Stimulated activated CD8-positive, alpha-beta memory T cell treated with anti-CD3 and anti-CD28 coated beads, Interleukin-15, amount 100 ng/mL, for 1 hour (primary cell): ENCODE measurements around the gene MAN1C1.

Source experiments
- DNase-seq: peaks from one replicate; pipeline ENCODE4 v3.0.0-alpha.2; 2020; ENCODE audit warnings: low read depth

Gene MAN1C1

GRCh38 chr1:25616095-25616986 lies at the start of gene MAN1C1:
Gene MAN1C1, plus strand, starts transcription at chr1:25616791. Its CDS starts 1,007 bp downstream, at chr1:25617798.
- peak; percentile 53 for DNase-seq

GRCh38 chr1:25567710-25568089 lies 48.9 kb upstream of the MAN1C1 start:
- no peak for DNase-seq

GRCh38 chr1:25568090-25568833 lies 48.3 kb upstream of the MAN1C1 start:
- no peak for DNase-seq

- no peak for DNase-seq
These were observed 47.6 kb upstream of the MAN1C1 start for GRCh38 chr1:25568834-25569596.

GRCh38 chr1:25569597-25570396 lies 46.8 kb upstream of the MAN1C1 start:
- DNase-seq, result no peak

GRCh38 chr1:25570798-25571521 lies 45.6 kb upstream of the MAN1C1 start:
- no peak for DNase-seq

GRCh38 chr1:25571522-25571970 lies 45.0 kb upstream of the MAN1C1 start:
- no peak for DNase-seq

- DNase-seq, result no peak
These were observed 44.5 kb upstream of the MAN1C1 start for GRCh38 chr1:25572107-25572506.

GRCh38 chr1:25572708-25573590 lies 43.6 kb upstream of the MAN1C1 start:
- DNase-seq, result no peak

GRCh38 chr1:25573591-25573930 lies 43.0 kb upstream of the MAN1C1 start:
- DNase-seq, result no peak

GRCh38 chr1:25573961-25574360 lies 42.6 kb upstream of the MAN1C1 start:
- no peak for DNase-seq

- DNase-seq, result no peak
These were observed 41.4 kb upstream of the MAN1C1 start for GRCh38 chr1:25575191-25575590.

- DNase-seq, result no peak
These were observed 40.0 kb upstream of the MAN1C1 start for GRCh38 chr1:25576459-25577133.

GRCh38 chr1:25577134-25577920 lies 39.3 kb upstream of the MAN1C1 start:
- DNase-seq, result no peak

GRCh38 chr1:25579292-25580252 lies 37.0 kb upstream of the MAN1C1 start:
- no peak for DNase-seq

GRCh38 chr1:25580927-25581326 lies 35.7 kb upstream of the MAN1C1 start:
- DNase-seq, result no peak

GRCh38 chr1:25581764-25582163 lies 34.8 kb upstream of the MAN1C1 start:
- no peak for DNase-seq
